Measurements from ENCODE around the gene PTCHD1.

GRCh38 chrX:23390979-23391378, 56.3 kb downstream of the PTCHD1 start:
- TF ChIP-seq POLR2AphosphoS5 (IDR thresholded peaks at IDR 0.05) (no peak), CTCF (IDR thresholded peaks at IDR 0.05 in 8 of 11, conservative IDR thresholded peaks at IDR 0.05 in 3 of 11) (no peak), POLR2A (IDR thresholded peaks at IDR 0.05) (no peak)
